K562 (cell line): ENCODE results near the gene MFNG. TPM values are rescaled to one million over a fixed set of nuclear protein-coding genes. Genes with fewer than 3 reads are reported as not detected.
A peak's percentile ranks its signal among the peaks of the same experiment; 100 is the strongest.

Source experiments
- ATAC-seq: fragments of 200-7000 bp; cut with Tn5 transposase; 3 replicates; pipeline ENCODE4 v1.9.1; 2020; ENCODE audit warnings: moderate library complexity
- BruUV-seq: library from RNA; stranded (reverse); fragments of 400-500 nt; replicated peaks from 2 replicates; lab custom pipeline; 2021; lab: Mats Ljungman, UMichigan
- CTCF ChIA-PET: fragments of 300-600 bp; formaldehyde crosslinking; extraction: SDS; loops from one replicate; lab custom pipeline; 2021; ENCODE audit warnings: low intra/inter-chr PET ratio; lab: Yijun Ruan, JAX
- POLR2A ChIA-PET: fragments of 300-600, 350-650 bp; sonication (Branson Sonifier 250); formaldehyde crosslinking; extraction: SDS; loops from one replicate; lab custom pipeline; 2021; ENCODE audit warnings: antibody characterized with exemption, inconsistent platforms; lab: Yijun Ruan, JAX
- DNase-seq, 4 experiments: peaks; one replicate each; pipeline versions ENCODE4 v3.0.0 to v3.0.0-alpha.2; 2011 to 2018; ENCODE audit warnings: low spot score in 3 of 4, mixed read lengths in 3 of 4; ENCODE audit errors: extremely low read depth in 1 of 4
- FAIRE-seq: peaks from 2 replicates; lab custom pipeline; 2011; peaks lifted over from hg19 to GRCh38; lab: Jason Lieb, UNC
- H2AFZ ChIP-seq: 2 replicates; pipeline ENCODE4 v1.6.0; 2011; ENCODE audit warnings: low read depth, low read length, control low read depth, inconsistent platforms
- H3K27ac ChIP-seq: fragments of 200-600 bp; 3 replicates; pipeline ENCODE4 v1.8.0; 2011; ENCODE audit warnings: low read depth, mild to moderate bottlenecking, control low read depth, inconsistent platforms, low read length, moderate library complexity, mixed read lengths; ENCODE audit errors: extremely low read depth
- H3K27me3 ChIP-seq, 2 experiments: fragments of 300-600 bp in 1 of 2; 2 replicates in 1 of 2; 3 replicates in 1 of 2; pipeline versions ENCODE4 v1.6.0 to v1.8.0; 2011; ENCODE audit warnings: inconsistent platforms in 2 of 2, low read length in 2 of 2, mild to moderate bottlenecking in 1 of 2, mixed read lengths in 1 of 2, moderate library complexity in 1 of 2; ENCODE audit not compliant: control insufficient read depth in 2 of 2, insufficient read depth in 2 of 2
- H3K36me3 ChIP-seq: fragments of 300-600 bp; 3 replicates; pipeline ENCODE4 v1.8.0; 2011; ENCODE audit warnings: mild to moderate bottlenecking, low read length, inconsistent platforms; ENCODE audit not compliant: control insufficient read depth, insufficient read depth
- H3K4me1 ChIP-seq, 2 experiments: fragments of 200-600 bp in 1 of 2; replicated peaks in 1 of 2; 2 replicates in 1 of 2; 3 replicates in 1 of 2; pipeline versions ENCODE4 v1.5.1 to v1.8.0; 2011; ENCODE audit warnings: inconsistent platforms in 2 of 2, low read length in 2 of 2, mild to moderate bottlenecking in 1 of 2, mixed read lengths in 1 of 2, moderate library complexity in 1 of 2; ENCODE audit not compliant: control insufficient read depth in 2 of 2, insufficient read depth in 2 of 2
- H3K4me2 ChIP-seq: 2 replicates; pipeline ENCODE4 v1.6.1; 2011; ENCODE audit warnings: low read length, control low read depth, inconsistent platforms, mixed read lengths; ENCODE audit not compliant: insufficient read depth
- H3K4me3 ChIP-seq: fragments of 200-600 bp; sonication (generic), shearing (Covaris generic); 2 replicates; pipeline ENCODE4 v1.5.1; 2016; ENCODE audit warnings: control low read depth, inconsistent platforms
- H3K79me2 ChIP-seq: fragments of 200-600 bp; 3 replicates; pipeline ENCODE4 v1.8.0; 2011; ENCODE audit warnings: low read length, inconsistent platforms; ENCODE audit not compliant: control insufficient read depth, insufficient read depth
- H3K9ac ChIP-seq, 2 experiments: 2 replicates each; pipeline versions ENCODE4 v1.6.0 to v1.6.1; 2011; ENCODE audit warnings: low read depth in 2 of 2, low read length in 2 of 2, control low read depth in 1 of 2, inconsistent platforms in 1 of 2, mild to moderate bottlenecking in 1 of 2, mixed read lengths in 1 of 2; ENCODE audit not compliant: insufficient read depth in 1 of 2
- H3K9me1 ChIP-seq: one replicate; pipeline ENCODE4 v1.6.0; 2011; ENCODE audit warnings: inconsistent platforms, mild to moderate bottlenecking, low read length, moderate library complexity; ENCODE audit not compliant: control insufficient read depth, insufficient read depth
- H3K9me3 ChIP-seq: replicated peaks from 2 replicates; pipeline ENCODE4 v1.5.1; 2011; ENCODE audit warnings: low read depth, low read length, inconsistent platforms; ENCODE audit not compliant: control insufficient read depth, insufficient read depth
- H4K20me1 ChIP-seq: replicated peaks from 2 replicates; pipeline ENCODE4 v1.6.1; 2011; ENCODE audit warnings: low read length, inconsistent platforms, mixed read lengths; ENCODE audit not compliant: control insufficient read depth, insufficient read depth
- NFIC ChIP-seq: fragments of 450-650 bp; IDR thresholded peaks from 2 replicates; pipeline ENCODE4 v1.6.1; 2017; ENCODE audit warnings: mild to moderate bottlenecking, inconsistent platforms
- ZNF445 ChIP-seq: fragments of 250-450 bp; sonication (Bioruptor Pico); IDR thresholded peaks from 2 replicates; pipeline ENCODE4 v1.4.0; 2020; ENCODE audit warnings: low read depth, mild to moderate bottlenecking, moderate library complexity
- WGBS: fragments of 100-300 bp; shearing (Covaris generic); methylation state at CpG from one replicate; pipeline ENCODE4 v1.1.6; 2016; ENCODE audit warnings: low coverage, mixed read lengths; ENCODE audit not compliant: insufficient coverage; ENCODE audit errors: missing lambda C conversion rate; 5-methylcytosine and 5-hydroxymethylcytosine counted together
- in situ Hi-C: fragments of 300-500 bp; cut with MboI; formaldehyde crosslinking; loops from 4 replicates; pipeline ENCODE4 v1.15.0; 2018; ENCODE audit warnings: inconsistent platforms, mixed read lengths
- intact Hi-C: fragments of 100-400 bp; cut with micrococcal nuclease; formaldehyde crosslinking; loops from 2 replicates; pipeline ENCODE4 v1.14.2; 2022
- polyA plus RNA-seq, 8 experiments: library from polyadenylated mRNA; depleted of rRNA in 4 of 8; stranded (reverse) in 5 of 8; unstranded in 3 of 8; fragments of >200 nt; fragmentation: Nextera tagmentation in 2 of 8; fragmentation: Illumina TruSeq in 1 of 8; extraction: Ambion mirVana in 2 of 8; extraction: Trizol in 1 of 8; gene quantifications; 2 replicates each; pipeline versions ENCODE4 v1.2.1 to v1.2.3, GENCODE V29; 2011 to 2014; ENCODE audit warnings: inconsistent platforms in 1 of 8, missing spikeins in 1 of 8
- total RNA-seq, 7 experiments: library from RNA; depleted of rRNA in 6 of 7; stranded (reverse); fragments of >200 nt in 6 of 7; fragmentation: Illumina TruSeq in 2 of 7; extraction: Trizol in 2 of 7; gene quantifications; 2 replicates each; pipeline versions ENCODE4 v1.2.1 to v1.2.3, GENCODE V29; 2011 to 2021; ENCODE audit warnings: low replicate concordance in 1 of 7
- TF ChIP-seq, protein P1 (sequence below): fragments of 250-450 bp; sonication (Bioruptor Pico); IDR thresholded peaks from 2 replicates; pipeline ENCODE4 v1.5.0; 2021

Gene MFNG
- total and polyA plus RNA-seq, 9 of the 15 experiments (the other 6 are each of a cell fraction or from before 2014, with no cell fraction given), result 0.13 to 0.73 (median 0.38) TPM; not detected in 4

DNA sequence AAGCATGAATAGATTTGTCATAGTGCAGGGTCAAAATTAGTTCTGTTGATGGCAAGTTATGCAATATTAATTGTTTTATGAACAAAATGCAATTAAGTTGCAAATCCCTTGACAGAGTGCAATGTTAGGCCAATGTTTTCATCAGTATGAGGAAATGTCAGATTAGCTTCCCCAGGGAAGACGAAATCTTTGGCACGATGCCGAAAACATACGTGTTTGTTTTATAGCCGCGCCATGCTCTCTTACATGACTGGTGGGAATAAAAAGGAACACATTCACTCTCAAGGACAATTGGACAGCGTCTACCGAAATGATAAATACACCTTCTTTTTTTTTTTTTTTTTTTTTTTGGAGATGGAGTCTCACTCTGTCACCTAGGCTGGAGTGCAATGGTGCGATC is 27.0 kb downstream of the MFNG start:
- ChIA-PET CTCF (no interaction called here), POLR2A (no interaction called here)
- in situ Hi-C loops, result loop anchor here (5.0 kb wide), 2 partner anchors 137 to 292 kb away; no protein-coding TSS in a partner anchor
- H3K9ac ChIP-seq, result no peak overlapping the region
- H3K27me3 ChIP-seq, result peaks cover 0 to 16% of the 10 kb centered on the region in 2 experiments; a peak in 2 of 5 replicates
- no TSS peak for BruUV-seq
- peaks cover 8% of the 10 kb centered on the region; the same call in 1 of the 2 replicates for H4K20me1 ChIP-seq
- 3% methylated on average over 9 of the region's 9 CpGs for WGBS
- peak; percentile 46 for TF ChIP-seq NFIC
- no peak for TF ChIP-seq ZNF445
- TF ChIP-seq, protein P1, sequence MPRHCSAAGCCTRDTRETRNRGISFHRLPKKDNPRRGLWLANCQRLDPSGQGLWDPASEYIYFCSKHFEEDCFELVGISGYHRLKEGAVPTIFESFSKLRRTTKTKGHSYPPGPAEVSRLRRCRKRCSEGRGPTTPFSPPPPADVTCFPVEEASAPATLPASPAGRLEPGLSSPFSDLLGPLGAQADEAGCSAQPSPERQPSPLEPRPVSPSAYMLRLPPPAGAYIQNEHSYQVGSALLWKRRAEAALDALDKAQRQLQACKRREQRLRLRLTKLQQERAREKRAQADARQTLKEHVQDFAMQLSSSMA (CRISPR knock-in tag), result no peak
- no peak overlapping the region for H3K4me2 ChIP-seq
- H3K36me3 ChIP-seq, result no peaks in the 10 kb centered on the region
- FAIRE-seq (no peak), DNase-seq (no peak), ATAC-seq (no peak)
- H3K4me1 ChIP-seq, result peaks cover 8 to 17% of the 10 kb centered on the region in 2 experiments; a peak in 3 of 5 replicates
- no peaks in the 10 kb centered on the region for H3K9me3 ChIP-seq
- no peaks in the 10 kb centered on the region for H3K79me2 ChIP-seq
- H3K27ac ChIP-seq, result no peak overlapping the region
- no peaks in the 10 kb centered on the region for H3K9me1 ChIP-seq
- intact Hi-C loops, result loop anchor here (5.0 kb wide), 1 partner anchor 192 kb away; no protein-coding TSS in a partner anchor
- no peak overlapping the region for H3K4me3 ChIP-seq
- H2AFZ ChIP-seq, result no peak overlapping the region
